Pancreas (tissue), 10 donors: ENCODE results near the gene EHD1. TPM values are rescaled to one million over a fixed set of nuclear protein-coding genes. Genes with fewer than 3 reads are reported as not detected.
A peak's percentile ranks its signal among the peaks of the same experiment; 100 is the strongest.

Experiments
- ATAC-seq, 4 donors: fragments of 200-7000 bp; cut with Tn5 transposase; one replicate each; pipeline versions ENCODE4 v1.8.0 to v1.9.1; 2020; ENCODE audit warnings: mild to moderate bottlenecking in 4 of 4, moderate library complexity in 4 of 4
- DNase-seq, 6 donors: peaks; one replicate each; pipeline ENCODE4 v3.0.0-alpha.2; 2020
- FAIRE-seq: peaks from 2 replicates; lab custom pipeline; 2012; peaks lifted over from hg19 to GRCh38; lab: Jason Lieb, UNC
- H3K27ac ChIP-seq, 4 donors: fragments of 200-600 bp; sonication (generic); 1 replicate in 3 of 4; 2 replicates in 1 of 4; pipeline versions ENCODE4 v1.5.0 to v1.8.0; 2020
- H3K27me3 ChIP-seq, 4 donors: fragments of 200-600 bp; one replicate each; pipeline ENCODE4 v1.8.0; 2021
- H3K36me3 ChIP-seq, 3 donors: fragments of 200-600 bp; sonication (generic) in 1 of 3; one replicate each; pipeline versions ENCODE4 v1.5.0 to v1.8.0; 2020 to 2021
- H3K4me1 ChIP-seq, 3 donors: fragments of 200-600 bp; one replicate each; pipeline ENCODE4 v1.8.0; 2021
- H3K4me3 ChIP-seq, 4 donors: fragments of 200-600 bp; sonication (generic) in 2 of 4; one replicate each; pipeline versions ENCODE4 v1.5.0 to v1.8.0; 2020 to 2021
- H3K9me3 ChIP-seq, 4 donors: fragments of 200-600 bp; one replicate each; pipeline ENCODE4 v1.8.0; 2021
- WGBS, 2 donors: extraction: QIAGEN DNeasy Blood & Tissue Kit; methylation state at CpG; one replicate each; pipeline ENCODE4 v1.1.7; 2013; 5-methylcytosine and 5-hydroxymethylcytosine counted together
- intact Hi-C, 3 donors: fragments of 100-400 bp; cut with DNase I; formaldehyde crosslinking; loops; one replicate each; pipeline versions ENCODE4 v1.11.1 to v1.14.2; 2022
- polyA plus RNA-seq, 2 donors: library from polyadenylated mRNA; stranded (reverse); fragments of 200-250 nt; gene quantifications; one replicate each; pipeline ENCODE4 v1.2.3, GENCODE V29; 2013
- total RNA-seq, 6 donors: library from RNA; stranded (reverse); fragmentation: NEBNext Ultra II Directional in 4 of 6; extraction: Animal tissue kit (Norgen Biotek cat#: 25700) in 4 of 6; gene quantifications; one replicate each; pipeline versions ENCODE4 v1.2.1 to v1.2.4, GENCODE V29; 2021 to 2023
- TF ChIP-seq, protein P1 (sequence below), 4 donors: fragments of 200-600 bp; sonication (generic) in 3 of 4; IDR thresholded peaks; one replicate each; pipeline versions ENCODE4 v1.5.0 to v1.8.0; 2021; ENCODE audit warnings: antibody characterized with exemption in 4 of 4
- donor health status: healthy with polysubstance abuse.
- donor health status: DM: no; HTN: no; CAD: no; lungs with moderate emphysema.
- donor health status: DM: no; HTN: no; CAD: no.
- donor health status: control.
- donor health status: control.
- donor health status: Bipolar disorder and iron deficiency.
- donor health status: DM: yes; HTN: yes; CAD: no.
- donor health status: DM: no; HTN: no; CAD: no.
- donor health status: DM: no; HTN: no; CAD: no.
- donor health status: DM: yes; HTN: yes; CAD: no.

The EHD1 gene
- total and polyA plus RNA-seq, 8 donors: 10.1 to 22.1 (median 16.8) TPM

DNA sequence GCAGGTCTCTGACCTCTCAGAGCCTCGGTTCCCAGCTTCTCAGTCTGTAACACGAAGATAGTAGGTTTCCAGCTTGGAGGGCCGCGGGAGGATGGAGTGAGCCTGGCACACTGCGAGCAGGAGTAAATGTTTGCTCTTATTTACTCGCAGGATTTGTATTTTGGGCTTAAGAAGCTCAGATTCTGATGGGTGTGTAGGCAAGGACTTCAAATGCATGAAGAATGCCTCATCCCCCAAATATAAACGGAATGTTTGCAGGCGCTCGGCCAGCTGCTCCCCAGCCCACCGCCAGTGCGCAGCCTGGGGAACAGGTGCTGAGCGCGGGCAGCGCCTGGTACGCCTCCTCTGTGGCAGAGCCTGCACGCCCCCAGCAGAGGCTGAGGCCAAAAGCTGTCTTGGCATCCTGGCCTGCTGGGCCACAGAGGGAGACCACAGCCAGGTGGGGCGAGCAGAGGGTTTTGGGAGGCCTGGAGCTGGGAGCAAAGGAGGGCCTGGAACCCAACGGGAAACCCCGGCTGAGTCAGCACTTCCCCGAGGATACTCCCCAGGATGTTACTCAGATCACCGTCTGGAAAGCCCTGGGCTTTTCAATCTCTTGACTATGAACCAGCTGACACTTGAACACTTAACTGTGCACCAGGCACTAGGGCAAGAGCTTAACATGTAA is 9.4 kb downstream of the EHD1 start:
- Histone ChIP-seq H3K27ac (peak overlapping the region in 1 of 4 donors; percentile 11), H3K9me3 (no peaks in the 10 kb centered on the region), H3K4me1 (peaks cover 4 to 10% (median 4%) of the 10 kb centered on the region in 3 donors), H3K4me3 (no peak overlapping the region), H3K27me3 (no peaks in the 10 kb centered on the region), H3K36me3 (peaks cover 0 to 9% (median 0%) of the 10 kb centered on the region in 3 donors)
- FAIRE-seq: no peak
- intact Hi-C loops: no loop called here
- DNase-seq: peak in 1 of 6 donors; percentile 57
- TF ChIP-seq, protein P1, sequence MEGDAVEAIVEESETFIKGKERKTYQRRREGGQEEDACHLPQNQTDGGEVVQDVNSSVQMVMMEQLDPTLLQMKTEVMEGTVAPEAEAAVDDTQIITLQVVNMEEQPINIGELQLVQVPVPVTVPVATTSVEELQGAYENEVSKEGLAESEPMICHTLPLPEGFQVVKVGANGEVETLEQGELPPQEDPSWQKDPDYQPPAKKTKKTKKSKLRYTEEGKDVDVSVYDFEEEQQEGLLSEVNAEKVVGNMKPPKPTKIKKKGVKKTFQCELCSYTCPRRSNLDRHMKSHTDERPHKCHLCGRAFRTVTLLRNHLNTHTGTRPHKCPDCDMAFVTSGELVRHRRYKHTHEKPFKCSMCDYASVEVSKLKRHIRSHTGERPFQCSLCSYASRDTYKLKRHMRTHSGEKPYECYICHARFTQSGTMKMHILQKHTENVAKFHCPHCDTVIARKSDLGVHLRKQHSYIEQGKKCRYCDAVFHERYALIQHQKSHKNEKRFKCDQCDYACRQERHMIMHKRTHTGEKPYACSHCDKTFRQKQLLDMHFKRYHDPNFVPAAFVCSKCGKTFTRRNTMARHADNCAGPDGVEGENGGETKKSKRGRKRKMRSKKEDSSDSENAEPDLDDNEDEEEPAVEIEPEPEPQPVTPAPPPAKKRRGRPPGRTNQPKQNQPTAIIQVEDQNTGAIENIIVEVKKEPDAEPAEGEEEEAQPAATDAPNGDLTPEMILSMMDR (IDR thresholded peaks at IDR 0.05): no peak
- 76 to 84% methylated on average over 21 of the region's 21 CpGs for WGBS, 2 donors
- peak in 2 of 4 donors; percentile 22 to 45 for ATAC-seq

DNA sequence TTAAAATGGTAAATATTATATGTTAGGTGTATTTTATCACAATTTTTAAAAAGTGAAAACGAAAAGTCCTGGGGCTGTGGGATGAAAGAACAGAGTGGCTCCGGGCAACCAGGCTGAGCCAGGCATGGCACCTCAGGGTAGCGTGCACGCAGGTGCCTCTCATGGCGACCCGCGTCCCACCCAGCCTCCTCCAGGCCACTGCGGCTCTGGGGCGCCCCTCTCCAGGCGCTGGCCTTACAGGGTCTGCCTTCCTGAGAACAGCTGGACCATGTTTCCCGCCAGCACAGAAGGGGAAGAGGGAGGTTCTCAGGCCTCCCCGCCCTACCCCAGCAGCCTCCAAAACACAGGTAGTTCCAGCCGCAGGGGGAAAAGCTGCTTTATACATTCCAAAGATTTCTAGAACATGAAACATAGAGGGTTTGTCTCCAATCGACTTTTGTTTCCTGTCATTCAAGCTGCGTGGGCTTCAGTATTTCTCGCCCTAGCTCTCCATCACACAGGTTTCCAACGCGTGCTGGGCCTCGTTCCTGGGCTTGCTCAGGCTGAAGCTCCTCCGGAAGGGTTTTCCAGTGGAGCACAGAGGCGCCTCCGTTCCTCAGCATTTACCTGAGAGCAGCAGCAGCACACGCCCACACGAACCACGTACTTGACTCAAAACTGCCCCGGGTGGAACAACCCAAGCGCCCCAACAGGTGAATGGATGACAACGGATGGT is 10.5 kb downstream of the EHD1 start:
- peaks cover 0 to 2% (median 0%) of the 10 kb centered on the region in 3 donors for H3K36me3 ChIP-seq
- H3K27ac ChIP-seq: no peak overlapping the region
- no peak overlapping the region for H3K4me3 ChIP-seq
- intact Hi-C loops: no loop called here
- TF ChIP-seq, protein P1 (IDR thresholded peaks at IDR 0.05): no peak
- no peaks in the 10 kb centered on the region for H3K27me3 ChIP-seq
- no peaks in the 10 kb centered on the region for H3K9me3 ChIP-seq
- no peak for DNase-seq
- 86 to 90% methylated on average over 27 to 28 of the region's 28 CpGs for WGBS, 2 donors
- ATAC-seq: no peak
- no peak for FAIRE-seq
- H3K4me1 ChIP-seq: peaks cover 5 to 13% (median 9%) of the 10 kb centered on the region in 3 donors

DNA sequence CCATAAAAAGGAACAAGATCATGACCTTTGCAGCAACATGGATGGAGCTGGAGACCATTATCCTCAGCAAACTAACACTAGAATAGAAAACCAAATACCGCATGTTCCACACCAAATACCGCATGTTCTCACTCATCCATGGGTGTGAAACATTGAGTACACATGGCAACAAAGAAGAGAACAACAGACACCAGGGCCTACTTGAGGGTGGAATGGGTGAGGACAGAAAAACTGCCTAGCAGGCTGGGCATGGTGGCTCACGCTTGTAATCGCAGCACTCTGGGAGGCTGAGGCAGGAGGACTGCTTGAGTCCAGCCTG is 12.3 kb downstream of the EHD1 start:
- Histone ChIP-seq H3K36me3 (no peaks in the 10 kb centered on the region), H3K4me3 (no peak overlapping the region), H3K27ac (no peak overlapping the region), H3K4me1 (peaks cover 5 to 13% (median 9%) of the 10 kb centered on the region in 3 donors), H3K27me3 (no peaks in the 10 kb centered on the region), H3K9me3 (no peaks in the 10 kb centered on the region)
- WGBS, 2 donors: 98% methylated on average over 4 of the region's 4 CpGs
- no peak for FAIRE-seq
- DNase-seq: no peak
- intact Hi-C loops: no loop called here
- TF ChIP-seq, protein P1 (IDR thresholded peaks at IDR 0.05): no peak
- ATAC-seq: no peak

DNA sequence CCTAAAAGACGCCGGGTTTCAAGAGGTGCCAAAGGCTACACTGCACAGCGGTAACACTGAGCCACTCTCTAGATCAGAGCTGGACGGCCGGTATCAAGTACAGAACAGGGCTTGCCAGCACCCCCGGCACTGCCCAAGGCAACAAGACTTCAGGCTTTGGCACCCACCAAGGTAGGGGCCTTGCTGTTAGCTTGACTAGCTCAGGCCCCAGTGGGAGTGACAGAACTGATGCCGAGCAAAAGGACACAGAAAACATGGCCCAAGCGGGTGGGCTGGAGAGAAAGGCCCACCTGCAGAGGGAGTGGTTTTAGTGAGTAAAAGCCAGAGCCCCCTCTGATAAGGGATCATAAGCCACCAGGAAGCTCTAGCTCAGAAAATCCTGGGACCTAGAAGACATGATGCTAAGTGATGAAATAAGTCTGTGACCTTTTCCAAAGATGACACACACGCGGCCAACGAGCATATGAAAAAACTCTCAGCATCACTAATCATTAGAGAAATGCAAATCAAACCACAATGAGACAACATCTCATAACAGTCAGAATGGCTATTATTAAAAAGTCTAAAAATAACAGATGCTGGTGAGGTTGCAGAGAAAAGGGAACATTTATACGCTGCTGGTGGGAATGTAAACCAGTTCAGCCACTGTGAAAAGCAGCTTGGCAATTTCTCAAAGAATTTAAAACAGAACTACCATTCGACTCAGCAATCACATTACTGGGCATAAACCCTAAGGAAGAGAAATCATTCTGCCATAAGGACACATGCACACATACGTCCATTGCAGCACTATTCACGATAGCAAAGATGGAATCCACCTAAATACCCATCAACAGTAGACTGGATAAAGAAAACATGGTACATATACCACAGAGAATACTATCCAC is 12.9 kb downstream of the EHD1 start:
- WGBS, 2 donors: 83 to 88% methylated on average over 15 of the region's 15 CpGs
- intact Hi-C loops: no loop called here
- Histone ChIP-seq H3K4me3 (no peak overlapping the region), H3K27me3 (no peaks in the 10 kb centered on the region), H3K4me1 (peaks cover 5 to 13% (median 9%) of the 10 kb centered on the region in 3 donors), H3K36me3 (no peaks in the 10 kb centered on the region), H3K27ac (peak overlapping the region in 3 of 4 donors; percentile 16 to 47 (median 16)), H3K9me3 (no peaks in the 10 kb centered on the region)
- FAIRE-seq (no peak), DNase-seq (no peak), ATAC-seq (peak in 1 of 4 donors; percentile 7)
- TF ChIP-seq, protein P1 (IDR thresholded peaks at IDR 0.05): no peak
